22Rv1 (cell line): Measurements from ENCODE around the gene SCO2.

Experiments used
- ZFX ChIP-seq: fragments of 450-650 bp; IDR thresholded peaks from 2 replicates; pipeline ENCODE4 v1.6.1; 2017; ENCODE audit warnings: antibody characterized with exemption, borderline replicate concordance
- TF ChIP-seq, protein P1 (sequence below): fragments of 450-650 bp; IDR thresholded peaks from 2 replicates; pipeline ENCODE4 v1.5.1; 2017; ENCODE audit warnings: mild to moderate bottlenecking

DNA sequence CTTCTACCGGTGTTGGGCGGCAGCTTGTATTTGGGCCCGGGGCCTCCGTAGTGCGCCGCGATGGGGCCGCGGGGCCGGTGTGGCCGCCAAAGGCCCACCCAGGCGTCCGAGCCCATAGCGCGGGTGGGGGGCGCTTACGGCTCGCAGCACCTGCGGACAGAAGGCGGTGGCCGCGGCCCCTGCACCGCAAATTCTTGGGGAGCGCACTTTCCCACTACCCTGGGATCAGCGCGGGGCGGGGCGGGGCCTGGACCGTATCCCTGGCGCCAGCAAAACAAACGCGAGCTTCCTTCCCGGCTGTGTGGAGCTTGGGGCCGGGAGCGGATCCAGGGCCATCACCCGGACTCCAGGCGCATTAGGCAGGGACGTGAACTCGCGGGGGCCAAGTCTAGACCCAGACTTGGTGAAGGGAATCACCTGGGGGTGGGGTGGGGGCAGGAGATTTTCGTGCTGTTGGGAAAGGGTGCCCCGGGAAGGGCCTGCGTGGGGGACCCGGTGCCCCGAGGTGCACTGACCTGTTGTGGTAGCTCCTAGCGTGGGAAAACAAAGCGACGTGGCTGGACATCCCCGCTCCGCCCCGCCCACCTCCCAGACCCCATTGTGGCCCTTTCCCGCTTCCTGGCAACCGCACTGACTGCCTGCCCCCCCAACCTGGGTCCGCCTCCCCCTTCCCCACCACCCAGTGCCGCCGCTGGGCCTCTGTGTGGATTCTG is 6.7 kb upstream of the SCO2 start:
- TF ChIP-seq, protein P1, sequence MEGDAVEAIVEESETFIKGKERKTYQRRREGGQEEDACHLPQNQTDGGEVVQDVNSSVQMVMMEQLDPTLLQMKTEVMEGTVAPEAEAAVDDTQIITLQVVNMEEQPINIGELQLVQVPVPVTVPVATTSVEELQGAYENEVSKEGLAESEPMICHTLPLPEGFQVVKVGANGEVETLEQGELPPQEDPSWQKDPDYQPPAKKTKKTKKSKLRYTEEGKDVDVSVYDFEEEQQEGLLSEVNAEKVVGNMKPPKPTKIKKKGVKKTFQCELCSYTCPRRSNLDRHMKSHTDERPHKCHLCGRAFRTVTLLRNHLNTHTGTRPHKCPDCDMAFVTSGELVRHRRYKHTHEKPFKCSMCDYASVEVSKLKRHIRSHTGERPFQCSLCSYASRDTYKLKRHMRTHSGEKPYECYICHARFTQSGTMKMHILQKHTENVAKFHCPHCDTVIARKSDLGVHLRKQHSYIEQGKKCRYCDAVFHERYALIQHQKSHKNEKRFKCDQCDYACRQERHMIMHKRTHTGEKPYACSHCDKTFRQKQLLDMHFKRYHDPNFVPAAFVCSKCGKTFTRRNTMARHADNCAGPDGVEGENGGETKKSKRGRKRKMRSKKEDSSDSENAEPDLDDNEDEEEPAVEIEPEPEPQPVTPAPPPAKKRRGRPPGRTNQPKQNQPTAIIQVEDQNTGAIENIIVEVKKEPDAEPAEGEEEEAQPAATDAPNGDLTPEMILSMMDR: no peak
- no peak for TF ChIP-seq ZFX
